HepG2 (cell line): ENCODE data around the gene ZNF22. TPM values are rescaled to one million over a fixed set of nuclear protein-coding genes. Genes with fewer than 3 reads are reported as not detected.

Experiments
- EED ChIP-seq: sonication (generic); formaldehyde crosslinking; IDR thresholded peaks from 2 replicates; pipeline ENCODE4 v1.5.0; 2020; ENCODE audit warnings: mild to moderate bottlenecking, missing genetic modification reagents
- EP300 ChIP-seq, 3 experiments: sonication (generic) in 1 of 3; formaldehyde crosslinking in 1 of 3; IDR thresholded peaks; 2 replicates each; pipeline versions ENCODE4 v1.5.1 to v1.6.1; 2011 to 2020; ENCODE audit warnings: low read depth in 2 of 3, low read length in 2 of 3, borderline replicate concordance in 1 of 3, improper control_type of control experiment in 1 of 3, mild to moderate bottlenecking in 1 of 3, missing genetic modification reagents in 1 of 3, moderate library complexity in 1 of 3
- HDAC1 ChIP-seq: sonication (generic); formaldehyde crosslinking; IDR thresholded peaks from 2 replicates; pipeline ENCODE4 v1.5.1; 2020; ENCODE audit warnings: mild to moderate bottlenecking, missing genetic modification reagents
- KDM4B ChIP-seq: sonication (generic); formaldehyde crosslinking; IDR thresholded peaks from 2 replicates; pipeline ENCODE4 v1.4.0; 2020; ENCODE audit warnings: missing genetic modification reagents
- MATR3 ChIP-seq: sonication (generic); formaldehyde crosslinking; IDR thresholded peaks from 2 replicates; pipeline ENCODE4 v1.4.0; 2020; ENCODE audit warnings: missing genetic modification reagents
- MBNL3 ChIP-seq: fragments of 250-450 bp; sonication (Bioruptor Pico); conservative IDR thresholded peaks from 2 replicates; pipeline ENCODE4 v1.8.0; 2022; ENCODE audit warnings: mild to moderate bottlenecking, inconsistent platforms
- NONO ChIP-seq, 2 experiments: fragments of 450-650 bp in 1 of 2; sonication (generic) in 1 of 2; formaldehyde crosslinking in 1 of 2; IDR thresholded peaks in 1 of 2; conservative IDR thresholded peaks in 1 of 2; 2 replicates each; pipeline versions ENCODE4 v1.6.1 to v1.8.0; 2017 to 2022; ENCODE audit warnings: mild to moderate bottlenecking in 1 of 2, missing genetic modification reagents in 1 of 2, moderate library complexity in 1 of 2
- NR2F6 ChIP-seq, 2 experiments: IDR thresholded peaks; 2 replicates each; pipeline ENCODE4 v1.6.1; 2016; ENCODE audit warnings: antibody characterized with exemption in 1 of 2, mild to moderate bottlenecking in 1 of 2
- PREB ChIP-seq: sonication (generic); formaldehyde crosslinking; IDR thresholded peaks from 2 replicates; pipeline ENCODE4 v1.4.0; 2020; ENCODE audit warnings: missing genetic modification reagents
- RBAK ChIP-seq: sonication (generic); formaldehyde crosslinking; IDR thresholded peaks from 2 replicates; pipeline ENCODE4 v1.5.1; 2020; ENCODE audit warnings: mild to moderate bottlenecking, missing genetic modification reagents
- ZBTB1 ChIP-seq: sonication (generic); formaldehyde crosslinking; IDR thresholded peaks from 2 replicates; pipeline ENCODE4 v1.4.0; 2020; ENCODE audit warnings: missing genetic modification reagents, borderline replicate concordance
- ZC3H4 ChIP-seq: sonication (generic); formaldehyde crosslinking; IDR thresholded peaks from 2 replicates; pipeline ENCODE4 v1.4.0; 2020; ENCODE audit warnings: missing genetic modification reagents, borderline replicate concordance
- ZHX1 ChIP-seq: sonication (generic); formaldehyde crosslinking; IDR thresholded peaks from 2 replicates; pipeline ENCODE4 v1.8.1; 2022; ENCODE audit warnings: low read depth, mild to moderate bottlenecking, missing genetic modification reagents
- ZNF225 ChIP-seq: sonication (generic); formaldehyde crosslinking; IDR thresholded peaks from 2 replicates; pipeline ENCODE4 v1.4.0; 2020; ENCODE audit warnings: mild to moderate bottlenecking, missing genetic modification reagents
- ZNF275 ChIP-seq: sonication (generic); formaldehyde crosslinking; IDR thresholded peaks from 2 replicates; pipeline ENCODE4 v1.8.0; 2022; ENCODE audit warnings: missing genetic modification reagents, mild to moderate bottlenecking, inconsistent platforms, borderline replicate concordance
- ZNF317 ChIP-seq: sonication (generic); formaldehyde crosslinking; IDR thresholded peaks from 2 replicates; pipeline ENCODE4 v1.5.0; 2020; ENCODE audit warnings: mild to moderate bottlenecking, missing genetic modification reagents
- ZNF496 ChIP-seq: sonication (generic); formaldehyde crosslinking; IDR thresholded peaks from 2 replicates; pipeline ENCODE4 v1.8.1; 2023; ENCODE audit warnings: mild to moderate bottlenecking, moderate library complexity, missing genetic modification reagents; ENCODE audit not compliant: insufficient replicate concordance
- ZNF616 ChIP-seq: sonication (generic); formaldehyde crosslinking; IDR thresholded peaks from 2 replicates; pipeline ENCODE4 v1.5.0; 2020; ENCODE audit warnings: low read depth, mild to moderate bottlenecking, missing genetic modification reagents
- polyA plus RNA-seq, 8 experiments: library from polyadenylated mRNA; depleted of rRNA in 3 of 8; stranded (reverse) in 7 of 8; unstranded in 1 of 8; fragments of >200 nt; fragmentation: Illumina TruSeq in 4 of 8; extraction: Trizol in 4 of 8; gene quantifications; 2 replicates each; pipeline versions ENCODE4 v1.2.1 to v1.2.3, GENCODE V29; 2011 to 2016; ENCODE audit warnings: low read depth in 4 of 8, missing spikeins in 1 of 8, mixed read lengths in 1 of 8; ENCODE audit not compliant: insufficient read depth in 1 of 8
- total RNA-seq, 5 experiments: library from RNA; depleted of rRNA; stranded (reverse); fragments of >200 nt; fragmentation: Illumina TruSeq; extraction: Trizol; gene quantifications; 2 replicates each; pipeline ENCODE4 v1.2.3, GENCODE V29; 2016; ENCODE audit warnings: low read depth in 1 of 5
- TF ChIP-seq, protein P1 (sequence below): sonication (generic); IDR thresholded peaks from 2 replicates; pipeline ENCODE4 v1.6.1; 2016; ENCODE audit warnings: low read depth, borderline replicate concordance
- TF ChIP-seq, protein P2 (sequence below): sonication (generic); formaldehyde crosslinking; IDR thresholded peaks from 2 replicates; pipeline ENCODE4 v1.4.0; 2020; ENCODE audit warnings: low read depth, mild to moderate bottlenecking, missing genetic modification reagents

Gene ZNF22
- total and polyA plus RNA-seq, 2 of the 13 experiments (the other 11 are each of a cell fraction or from before 2014, with no cell fraction given): 0.40 to 1.3 TPM

DNA sequence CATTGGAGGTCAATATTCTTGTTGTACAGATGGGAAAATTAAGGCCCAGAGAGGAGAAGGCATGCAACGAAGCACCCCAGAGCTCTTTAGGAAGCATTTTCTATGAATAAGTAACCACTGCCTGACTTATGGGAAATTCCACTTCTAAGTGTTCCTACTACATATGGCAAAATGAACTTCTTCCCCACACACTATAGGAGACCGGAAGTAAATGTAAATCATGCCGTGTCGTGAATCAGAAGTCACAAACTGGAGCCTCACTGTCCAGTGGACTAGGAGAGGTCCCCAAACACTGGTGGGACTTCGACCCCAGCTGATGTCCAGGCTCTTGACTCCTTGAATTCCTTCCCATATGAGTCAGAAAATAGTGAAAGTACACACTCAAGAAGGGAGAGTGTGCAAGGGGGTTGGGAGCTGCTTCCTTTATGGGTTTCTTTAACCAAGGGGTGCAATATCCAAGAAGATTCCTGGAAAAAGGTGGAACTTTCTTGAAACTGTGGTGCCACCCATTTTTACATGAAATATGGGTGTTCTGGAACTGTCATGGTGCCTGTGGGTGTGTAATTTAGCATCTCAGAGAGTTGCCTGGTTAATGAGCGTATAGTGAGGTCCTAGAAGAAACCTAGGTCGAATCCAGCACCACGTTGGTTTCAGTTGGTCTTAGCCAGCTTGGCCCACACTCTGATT, 34.5 kb upstream of the ZNF22 start (continued):
- TF ChIP-seq ZNF496 (no peak), NR2F6 (IDR thresholded peaks at IDR 0.05) (peak; percentile 8; the same call in 1 of the 2 replicates), NR2F6 (CRISPR knock-in tag; IDR thresholded peaks at IDR 0.05) (no peak), KDM4B (no peak), ZBTB1 (CRISPR knock-in tag) (no peak), MBNL3 (CRISPR knock-in tag) (no peak), ZNF616 (CRISPR knock-in tag) (no peak), MATR3 (CRISPR knock-in tag) (no peak), EP300 (IDR thresholded peaks at IDR 0.05; ENCODE audit: low read depth in 2 of 2, low read length in 2 of 2) (peak in 1 of 2 experiments; percentile 28; a peak in 1 of 4 replicates), EP300 (CRISPR knock-in tag; IDR thresholded peaks at IDR 0.05; ENCODE audit: borderline replicate concordance) (peak; percentile 25; the same call in 1 of the 2 replicates), ZHX1 (CRISPR knock-in tag) (no peak), NONO (IDR thresholded peaks at IDR 0.05) (no peak), NONO (CRISPR knock-in tag; conservative IDR thresholded peaks at IDR 0.05) (no peak), HDAC1 (CRISPR knock-in tag) (peak; percentile 32; the same call in 1 of the 2 replicates), ZNF275 (CRISPR knock-in tag) (no peak), RBAK (no peak), ZC3H4 (CRISPR knock-in tag) (no peak), ZNF225 (CRISPR knock-in tag) (no peak), PREB (CRISPR knock-in tag) (no peak), ZNF317 (CRISPR knock-in tag) (no peak), EED (CRISPR knock-in tag) (no peak)
- TF ChIP-seq, protein P1, sequence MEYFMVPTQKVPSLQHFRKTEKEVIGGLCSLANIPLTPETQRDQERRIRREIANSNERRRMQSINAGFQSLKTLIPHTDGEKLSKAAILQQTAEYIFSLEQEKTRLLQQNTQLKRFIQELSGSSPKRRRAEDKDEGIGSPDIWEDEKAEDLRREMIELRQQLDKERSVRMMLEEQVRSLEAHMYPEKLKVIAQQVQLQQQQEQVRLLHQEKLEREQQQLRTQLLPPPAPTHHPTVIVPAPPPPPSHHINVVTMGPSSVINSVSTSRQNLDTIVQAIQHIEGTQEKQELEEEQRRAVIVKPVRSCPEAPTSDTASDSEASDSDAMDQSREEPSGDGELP: no peak; the same call in 1 of the 2 replicates
- TF ChIP-seq, protein P2, sequence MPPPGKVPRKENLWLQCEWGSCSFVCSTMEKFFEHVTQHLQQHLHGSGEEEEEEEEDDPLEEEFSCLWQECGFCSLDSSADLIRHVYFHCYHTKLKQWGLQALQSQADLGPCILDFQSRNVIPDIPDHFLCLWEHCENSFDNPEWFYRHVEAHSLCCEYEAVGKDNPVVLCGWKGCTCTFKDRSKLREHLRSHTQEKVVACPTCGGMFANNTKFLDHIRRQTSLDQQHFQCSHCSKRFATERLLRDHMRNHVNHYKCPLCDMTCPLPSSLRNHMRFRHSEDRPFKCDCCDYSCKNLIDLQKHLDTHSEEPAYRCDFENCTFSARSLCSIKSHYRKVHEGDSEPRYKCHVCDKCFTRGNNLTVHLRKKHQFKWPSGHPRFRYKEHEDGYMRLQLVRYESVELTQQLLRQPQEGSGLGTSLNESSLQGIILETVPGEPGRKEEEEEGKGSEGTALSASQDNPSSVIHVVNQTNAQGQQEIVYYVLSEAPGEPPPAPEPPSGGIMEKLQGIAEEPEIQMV (CRISPR knock-in tag): no peak
